BJ (cell line): Measurements from ENCODE around the gene FAM240A. TPM values are rescaled to one million over a fixed set of nuclear protein-coding genes. Genes with fewer than 3 reads are reported as not detected.
"Not testable (repeated sequence)": the region's sequence is repeated elsewhere in the genome, so short reads cannot be mapped to it uniquely, and the experiment has no call there.

Experiments
- CTCF ChIA-PET: fragments of 350-600 bp; formaldehyde crosslinking; extraction: SDS; loops from one replicate; lab custom pipeline; 2021; ENCODE audit warnings: antibody characterized with exemption, inconsistent platforms; lab: Yijun Ruan, JAX
- POLR2A ChIA-PET: fragments of 300-600 bp; sonication (Branson Sonifier 250); formaldehyde crosslinking; extraction: SDS; loops from one replicate; lab custom pipeline; 2021; ENCODE audit warnings: antibody characterized with exemption; lab: Charles Lee
- DNase-seq: peaks from one replicate; pipeline ENCODE4 v3.0.0-alpha.2; 2011; ENCODE audit warnings: low read depth
- H3K27me3 ChIP-seq: 2 replicates; pipeline ENCODE4 v1.6.0; 2011; ENCODE audit warnings: low read length; ENCODE audit not compliant: control insufficient read depth, insufficient read depth
- H3K36me3 ChIP-seq: 2 replicates; pipeline ENCODE4 v1.5.1; 2011; ENCODE audit warnings: low read length; ENCODE audit not compliant: control insufficient read depth, insufficient read depth
- H3K4me3 ChIP-seq: 2 replicates; pipeline ENCODE4 v1.5.1; 2011; ENCODE audit warnings: low read depth, mild to moderate bottlenecking, control low read depth, low read length
- CTCF ChIP-seq: IDR thresholded peaks from 2 replicates; pipeline ENCODE4 v1.5.1; 2011; ENCODE audit warnings: low read depth, mild to moderate bottlenecking, control low read depth, inconsistent platforms, low read length, moderate library complexity; ENCODE audit not compliant: insufficient read depth
- polyA plus RNA-seq: library from polyadenylated mRNA; depleted of rRNA; stranded (reverse); fragments of >200 nt; gene quantifications from 2 replicates; pipeline ENCODE4 v1.2.3, GENCODE V29; 2011

The FAM240A gene
- polyA plus RNA-seq, 1 experiment = not detected

- no peak for TF ChIP-seq CTCF
- CTCF ChIA-PET = no interaction called here
- Histone ChIP-seq H3K36me3 (no peaks in the 10 kb centered on the region), H3K27me3 (peaks cover 11% of the 10 kb centered on the region), H3K4me3 (no peak overlapping the region)
- POLR2A ChIA-PET = no interaction called here
- DNase-seq = no peak
Observed at GRCh38 chr3:46580675-46581074, 31.6 kb upstream of the FAM240A start.

- CTCF ChIA-PET = interaction anchor here (0.6 to 1.9 kb wide), 3 partner anchors 11 to 96 kb away, joined by 3 to 5 read pairs (median 3); no protein-coding TSS in a partner anchor
- Histone ChIP-seq H3K27me3 (peaks cover 14% of the 10 kb centered on the region), H3K36me3 (no peaks in the 10 kb centered on the region), H3K4me3 (no peak overlapping the region)
- POLR2A ChIA-PET = no interaction called here
- no peak for TF ChIP-seq CTCF
- DNase-seq = no peak
Observed at GRCh38 chr3:46584598-46585467, 27.5 kb upstream of the FAM240A start.

GRCh38 chr3:46585799-46586693, 26.3 kb upstream of the FAM240A start:
- CTCF ChIA-PET = interaction anchor here (0.7 to 2.4 kb wide), 3 partner anchors 33 to 107 kb away, joined by 3 to 11 read pairs (median 4); no protein-coding TSS in a partner anchor

GRCh38 chr3:46586738-46587246, 25.5 kb upstream of the FAM240A start:
- POLR2A ChIA-PET = no interaction called here

More at GRCh38 chr3:46585799-46586693, 26.3 kb upstream of the FAM240A start:
- no peak for DNase-seq
- POLR2A ChIA-PET = no interaction called here
- Histone ChIP-seq H3K4me3 (no peak overlapping the region), H3K36me3 (no peaks in the 10 kb centered on the region), H3K27me3 (peaks cover 10% of the 10 kb centered on the region)
- no peak for TF ChIP-seq CTCF

GRCh38 chr3:46587268-46587667, 25.1 kb upstream of the FAM240A start:
- POLR2A ChIA-PET, H3K36me3 ChIP-seq, H3K4me3 ChIP-seq: not testable (repeated sequence)

More at GRCh38 chr3:46586738-46587246, 25.5 kb upstream of the FAM240A start:
- peaks cover 10% of the 10 kb centered on the region for H3K27me3 ChIP-seq
- H3K36me3 ChIP-seq = no peaks in the 10 kb centered on the region
- H3K4me3 ChIP-seq = no peak overlapping the region
- CTCF ChIA-PET = interaction anchor here (0.7 to 2.4 kb wide), 3 partner anchors 32 to 106 kb away, joined by 3 to 11 read pairs (median 4); no protein-coding TSS in a partner anchor
- TF ChIP-seq CTCF = no peak
- no peak for DNase-seq

More at GRCh38 chr3:46587268-46587667, 25.1 kb upstream of the FAM240A start:
- peaks cover 10% of the 10 kb centered on the region for H3K27me3 ChIP-seq
- CTCF ChIA-PET = interaction anchor here (0.9 to 2.4 kb wide), 2 partner anchors 98 to 106 kb away, joined by 4 to 11 read pairs; no protein-coding TSS in a partner anchor
- DNase-seq = not testable (repeated sequence)
